ENCODE measurements around the gene COL5A1.

Gene COL5A1

GRCh38 chr9:134867917-134868750 is 226.5 kb downstream of the COL5A1 start:
- DNase-seq: no peak

- DNase-seq: no peak
These were observed 227.3 kb downstream of the COL5A1 start for GRCh38 chr9:134868751-134869553.

GRCh38 chr9:134869554-134870300 is 228.1 kb downstream of the COL5A1 start:
- no peak for DNase-seq

- DNase-seq: no peak
These were observed 228.7 kb downstream of the COL5A1 start for GRCh38 chr9:134870301-134870694.

GRCh38 chr9:134870746-134871662 is 229.4 kb downstream of the COL5A1 start:
- no peak for DNase-seq

- DNase-seq: no peak
These were observed 230.2 kb downstream of the COL5A1 start for GRCh38 chr9:134871697-134872340.

- DNase-seq: no peak
These were observed 231.1 kb downstream of the COL5A1 start for GRCh38 chr9:134872482-134873231.

- DNase-seq: no peak
These were observed 233.8 kb downstream of the COL5A1 start for GRCh38 chr9:134875371-134875770.

GRCh38 chr9:134877541-134877940 is 235.9 kb downstream of the COL5A1 start:
- DNase-seq: no peak

GRCh38 chr9:134879664-134880483 is 238.3 kb downstream of the COL5A1 start:
- DNase-seq: no peak

GRCh38 chr9:134880484-134881312 is 239.1 kb downstream of the COL5A1 start, which contains the start of gene FCN2:
FCN2 (plus strand) TSS chr9:134880810; CDS start chr9:134880822, 12 bp downstream.
- DNase-seq: no peak

GRCh38 chr9:134881313-134881670 is 239.7 kb downstream of the COL5A1 start:
- no peak for DNase-seq

- no peak for DNase-seq
These were observed 240.7 kb downstream of the COL5A1 start for GRCh38 chr9:134882204-134882785.

- DNase-seq: no peak
These were observed 241.6 kb downstream of the COL5A1 start for GRCh38 chr9:134883040-134883782.

GRCh38 chr9:134884492-134884891 is 242.9 kb downstream of the COL5A1 start:
- no peak for DNase-seq

- DNase-seq: no peak
These were observed 243.5 kb downstream of the COL5A1 start for GRCh38 chr9:134885001-134885678.

Data from CD4-positive, alpha-beta T cell treated with Interleukin-10 for 1 hour (primary cell).